ENCODE measurements around the gene LRRC61.

Gene LRRC61

DNA sequence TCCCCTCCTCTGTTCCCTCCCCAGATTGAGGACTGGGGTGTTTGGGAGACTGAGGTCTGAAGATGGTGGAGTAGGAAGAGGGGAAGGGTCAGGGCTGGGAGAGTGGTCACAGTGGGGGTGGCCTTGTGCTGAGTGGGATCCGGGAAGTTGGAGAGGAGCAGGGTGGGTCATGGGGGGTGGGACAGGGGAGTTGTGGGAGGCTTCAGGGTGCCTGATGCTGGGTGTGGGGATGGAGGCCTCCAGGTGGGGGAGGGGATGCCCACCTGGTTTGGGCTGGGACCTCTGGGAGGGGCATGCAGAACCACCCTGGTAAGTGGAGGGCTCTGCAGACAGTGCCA is 58.6 kb downstream of the LRRC61 start:
- H3K9me2 ChIP-seq (replicated peaks; ENCODE audit: insufficient read depth, low read length), result no peaks in the 10 kb centered on the region
- no peaks in the 10 kb centered on the region for H3K9me3 ChIP-seq (ENCODE audit: insufficient read depth, low read length)
- peaks cover 13% of the 10 kb centered on the region for H3F3A ChIP-seq (ENCODE audit: insufficient read depth)
- no peak overlapping the region for H3K9ac ChIP-seq (ENCODE audit: low read length)
- H3K27me3 ChIP-seq (ENCODE audit: low read length), result no peaks in the 10 kb centered on the region
- peak overlapping the region; percentile 32 for H3K4me2 ChIP-seq (ENCODE audit: low read depth, low read length, poor library complexity, severe bottlenecking)
- H3K27ac ChIP-seq (ENCODE audit: low read depth, low read length), result peak overlapping the region; percentile 33; the same call in 1 of the 2 replicates
- TF ChIP-seq, protein P1, sequence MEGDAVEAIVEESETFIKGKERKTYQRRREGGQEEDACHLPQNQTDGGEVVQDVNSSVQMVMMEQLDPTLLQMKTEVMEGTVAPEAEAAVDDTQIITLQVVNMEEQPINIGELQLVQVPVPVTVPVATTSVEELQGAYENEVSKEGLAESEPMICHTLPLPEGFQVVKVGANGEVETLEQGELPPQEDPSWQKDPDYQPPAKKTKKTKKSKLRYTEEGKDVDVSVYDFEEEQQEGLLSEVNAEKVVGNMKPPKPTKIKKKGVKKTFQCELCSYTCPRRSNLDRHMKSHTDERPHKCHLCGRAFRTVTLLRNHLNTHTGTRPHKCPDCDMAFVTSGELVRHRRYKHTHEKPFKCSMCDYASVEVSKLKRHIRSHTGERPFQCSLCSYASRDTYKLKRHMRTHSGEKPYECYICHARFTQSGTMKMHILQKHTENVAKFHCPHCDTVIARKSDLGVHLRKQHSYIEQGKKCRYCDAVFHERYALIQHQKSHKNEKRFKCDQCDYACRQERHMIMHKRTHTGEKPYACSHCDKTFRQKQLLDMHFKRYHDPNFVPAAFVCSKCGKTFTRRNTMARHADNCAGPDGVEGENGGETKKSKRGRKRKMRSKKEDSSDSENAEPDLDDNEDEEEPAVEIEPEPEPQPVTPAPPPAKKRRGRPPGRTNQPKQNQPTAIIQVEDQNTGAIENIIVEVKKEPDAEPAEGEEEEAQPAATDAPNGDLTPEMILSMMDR (IDR thresholded peaks at IDR 0.05; ENCODE audit: insufficient read depth, low read length, poor library complexity, severe bottlenecking), result no peak
- TF ChIP-seq EZH2phosphoT487 (conservative IDR thresholded peaks at IDR 0.05; ENCODE audit: low read length), result no peak
- no peaks in the 10 kb centered on the region for H4K20me1 ChIP-seq (ENCODE audit: low read depth, low read length)
- H3K36me3 ChIP-seq (ENCODE audit: low read length), result no peaks in the 10 kb centered on the region
- H3K79me2 ChIP-seq (ENCODE audit: insufficient read depth, low read length), result 0 out of 2 replicates have a peak, but pooled peaks cover 3% of the 10 kb centered on the region
- H3K4me3 ChIP-seq (ENCODE audit: insufficient read depth, low read length, poor library complexity, severe bottlenecking), result no peak overlapping the region
- no peak overlapping the region for H2AFZ ChIP-seq (ENCODE audit: low read depth, low read length, severe bottlenecking)

DNA sequence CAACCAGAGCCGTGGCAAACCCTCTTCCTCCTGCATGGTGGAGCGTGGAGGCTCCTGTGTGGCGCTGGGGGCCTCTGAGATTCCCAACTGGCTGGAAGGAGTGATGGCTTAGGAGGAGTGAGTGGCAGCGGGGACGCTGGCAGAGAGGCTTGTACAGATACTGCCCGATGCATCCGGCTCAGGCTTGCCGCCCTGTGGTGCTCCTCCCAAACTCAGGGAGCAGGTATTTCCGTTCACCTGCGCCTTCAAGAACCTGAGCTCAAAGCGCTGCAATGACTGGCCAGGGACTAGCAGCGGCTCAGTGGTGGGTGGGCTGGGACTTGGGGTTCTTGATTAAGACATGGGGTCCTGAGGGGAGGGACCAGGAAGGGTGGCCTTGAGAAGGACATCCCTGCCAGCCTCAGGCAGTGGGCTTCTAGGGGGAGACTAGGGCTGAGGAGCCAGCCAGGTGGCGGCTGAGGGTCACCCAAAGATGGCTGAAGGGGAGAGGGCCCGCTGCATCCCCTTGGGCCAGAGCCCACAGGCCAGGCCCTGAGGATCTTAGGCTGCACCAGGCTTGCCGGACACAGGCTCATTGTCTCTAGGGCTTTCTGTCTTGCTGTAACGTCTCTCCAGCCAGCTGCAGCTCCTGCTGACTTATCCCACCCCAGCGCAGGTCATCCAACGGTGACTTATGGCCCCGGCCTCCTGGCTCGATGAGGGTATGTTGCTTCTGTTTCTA is 59.1 kb downstream of the LRRC61 start:
- Histone ChIP-seq H3F3A (ENCODE audit: insufficient read depth) (peaks cover 13% of the 10 kb centered on the region), H3K4me2 (ENCODE audit: low read depth, low read length, poor library complexity, severe bottlenecking) (peak overlapping the region; percentile 32), H3K36me3 (ENCODE audit: low read length) (no peaks in the 10 kb centered on the region), H3K9ac (ENCODE audit: low read length) (peak overlapping the region; percentile 7; the same call in 1 of the 2 replicates), H3K27me3 (ENCODE audit: low read length) (no peaks in the 10 kb centered on the region), H3K4me3 (ENCODE audit: insufficient read depth, low read length, poor library complexity, severe bottlenecking) (no peak overlapping the region), H2AFZ (ENCODE audit: low read depth, low read length, severe bottlenecking) (no peak overlapping the region), H3K9me3 (ENCODE audit: insufficient read depth, low read length) (no peaks in the 10 kb centered on the region), H4K20me1 (ENCODE audit: low read depth, low read length) (no peaks in the 10 kb centered on the region), H3K27ac (ENCODE audit: low read depth, low read length) (peak overlapping the region; percentile 33), H3K79me2 (ENCODE audit: insufficient read depth, low read length) (0 out of 2 replicates have a peak, but pooled peaks cover 3% of the 10 kb centered on the region), H3K9me2 (replicated peaks; ENCODE audit: insufficient read depth, low read length) (no peaks in the 10 kb centered on the region)
- no peak for TF ChIP-seq EZH2phosphoT487 (conservative IDR thresholded peaks at IDR 0.05; ENCODE audit: low read length)

GRCh38 chr7:150382844-150383225 is 59.7 kb downstream of the LRRC61 start:
- TF ChIP-seq, protein P1 (IDR thresholded peaks at IDR 0.05; ENCODE audit: insufficient read depth, low read length, poor library complexity, severe bottlenecking), result no peak
- no peak for TF ChIP-seq EZH2phosphoT487 (conservative IDR thresholded peaks at IDR 0.05; ENCODE audit: low read length)
- no peaks in the 10 kb centered on the region for H3K9me2 ChIP-seq (replicated peaks; ENCODE audit: insufficient read depth, low read length)
- peak overlapping the region; percentile 33 for H3K27ac ChIP-seq (ENCODE audit: low read depth, low read length)
- no peaks in the 10 kb centered on the region for H4K20me1 ChIP-seq (ENCODE audit: low read depth, low read length)
- no peaks in the 10 kb centered on the region for H3K27me3 ChIP-seq (ENCODE audit: low read length)
- 0 out of 2 replicates have a peak, but pooled peaks cover 3% of the 10 kb centered on the region for H3K79me2 ChIP-seq (ENCODE audit: insufficient read depth, low read length)
- peaks cover 8% of the 10 kb centered on the region for H3F3A ChIP-seq (ENCODE audit: insufficient read depth)
- no peak overlapping the region for H2AFZ ChIP-seq (ENCODE audit: low read depth, low read length, severe bottlenecking)
- H3K4me3 ChIP-seq (ENCODE audit: insufficient read depth, low read length, poor library complexity, severe bottlenecking), result no peak overlapping the region
- H3K36me3 ChIP-seq (ENCODE audit: low read length), result no peaks in the 10 kb centered on the region
- peak overlapping the region; percentile 7; the same call in 1 of the 2 replicates for H3K9ac ChIP-seq (ENCODE audit: low read length)
- peak overlapping the region; percentile 32 for H3K4me2 ChIP-seq (ENCODE audit: low read depth, low read length, poor library complexity, severe bottlenecking)
- H3K9me3 ChIP-seq (ENCODE audit: insufficient read depth, low read length), result no peaks in the 10 kb centered on the region

DNA sequence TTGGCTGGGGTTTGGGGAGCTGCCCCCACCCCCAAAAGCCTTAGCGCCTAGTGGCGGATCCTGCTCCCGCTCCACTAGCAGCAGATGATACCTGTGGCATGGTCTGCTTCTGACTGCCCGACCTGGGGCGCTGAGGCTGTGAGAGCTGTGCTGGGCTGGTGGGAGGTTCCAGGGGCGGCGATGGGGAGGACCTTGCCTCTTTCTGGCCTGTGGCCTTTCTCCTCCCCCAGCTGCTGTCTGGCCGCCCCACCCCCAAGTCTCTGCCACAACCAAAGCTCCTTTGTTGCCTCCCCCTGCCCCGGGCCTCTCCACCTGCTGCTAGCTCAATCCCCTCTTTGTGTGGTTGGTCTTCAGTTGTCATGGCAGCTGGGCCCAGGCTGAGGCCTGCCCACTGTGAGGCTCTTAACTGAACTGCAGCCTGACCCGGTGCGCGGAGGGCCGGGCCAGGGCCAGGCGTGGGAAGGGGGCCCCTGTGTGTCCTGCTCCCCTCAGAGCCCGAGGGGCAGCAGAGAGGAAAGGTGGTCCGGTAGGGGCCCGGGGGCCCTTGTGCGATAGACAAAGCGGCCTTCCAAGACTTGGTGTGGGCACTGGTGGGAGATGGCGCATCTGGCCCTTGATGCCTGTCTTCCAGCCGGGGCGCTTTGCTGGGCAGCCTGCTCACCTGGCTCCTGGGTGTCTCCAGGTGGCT is 60.7 kb downstream of the LRRC61 start:
- Histone ChIP-seq H4K20me1 (ENCODE audit: low read depth, low read length) (no peaks in the 10 kb centered on the region), H3K79me2 (ENCODE audit: insufficient read depth, low read length) (0 out of 2 replicates have a peak, but pooled peaks cover 3% of the 10 kb centered on the region), H2AFZ (ENCODE audit: low read depth, low read length, severe bottlenecking) (no peak overlapping the region), H3K27ac (ENCODE audit: low read depth, low read length) (no peak overlapping the region), H3F3A (ENCODE audit: insufficient read depth) (no peaks in the 10 kb centered on the region), H3K4me2 (ENCODE audit: low read depth, low read length, poor library complexity, severe bottlenecking) (no peak overlapping the region), H3K27me3 (ENCODE audit: low read length) (no peaks in the 10 kb centered on the region), H3K4me3 (ENCODE audit: insufficient read depth, low read length, poor library complexity, severe bottlenecking) (no peak overlapping the region), H3K36me3 (ENCODE audit: low read length) (no peaks in the 10 kb centered on the region), H3K9me2 (replicated peaks; ENCODE audit: insufficient read depth, low read length) (no peaks in the 10 kb centered on the region), H3K9ac (ENCODE audit: low read length) (no peak overlapping the region), H3K9me3 (ENCODE audit: insufficient read depth, low read length) (no peaks in the 10 kb centered on the region)
- TF ChIP-seq, protein P1 (IDR thresholded peaks at IDR 0.05; ENCODE audit: insufficient read depth, low read length, poor library complexity, severe bottlenecking), result no peak
- no peak for TF ChIP-seq EZH2phosphoT487 (conservative IDR thresholded peaks at IDR 0.05; ENCODE audit: low read length)

Measured in SU-DHL-6 (cell line).